GM12878 (cell line): ENCODE results near the gene ZNF502. TPM values are rescaled to one million over a fixed set of nuclear protein-coding genes. Genes with fewer than 3 reads are reported as not detected.

Source experiments
- ATAC-seq: fragments of 200-7000 bp; cut with Tn5 transposase; 3 replicates; pipeline ENCODE4 v1.9.1; 2020; ENCODE audit warnings: mild to moderate bottlenecking, moderate library complexity
- BruUV-seq: library from RNA; stranded (reverse); fragments of 400-500 nt; replicated peaks from 2 replicates; lab custom pipeline; 2021; lab: Mats Ljungman, UMichigan
- CTCF ChIA-PET: fragments of 300-600 bp; sonication (Branson Sonifier 250); formaldehyde crosslinking; extraction: SDS; loops from one replicate; lab custom pipeline; 2021; ENCODE audit warnings: inconsistent platforms; lab: Yijun Ruan, JAX
- POLR2A ChIA-PET: fragments of 350-600 bp; formaldehyde crosslinking; extraction: SDS; loops from one replicate; lab custom pipeline; 2021; ENCODE audit warnings: inconsistent platforms; lab: Charles Lee
- RAD21 ChIA-PET: fragments of 300-600 bp; sonication (Branson Sonifier 250); formaldehyde crosslinking; loops from one replicate; lab custom pipeline; 2023; ENCODE audit warnings: antibody characterized with exemption; ENCODE audit not compliant: unreplicated experiment; lab: Charles Lee
- SMC1A ChIA-PET: fragments of 300-600 bp; sonication (Branson Sonifier 250); formaldehyde crosslinking; loops from one replicate; lab custom pipeline; 2023; ENCODE audit not compliant: unreplicated experiment, uncharacterized antibody; lab: Charles Lee
- DNase-seq: peaks from one replicate; pipeline ENCODE4 v3.0.0-alpha.2; 2011; ENCODE audit warnings: low read depth, low spot score
- FAIRE-seq: peaks from 3 replicates; lab custom pipeline; 2011; peaks lifted over from hg19 to GRCh38; lab: Jason Lieb, UNC
- H2AFZ ChIP-seq: 2 replicates; pipeline ENCODE4 v1.6.0; 2011; ENCODE audit warnings: low read depth, low read length, control low read depth; ENCODE audit not compliant: control insufficient read depth
- H3K27ac ChIP-seq: 2 replicates; pipeline ENCODE4 v1.5.1; 2011; ENCODE audit warnings: control low read depth; ENCODE audit not compliant: control insufficient read depth, insufficient read depth
- H3K27me3 ChIP-seq, 2 experiments: replicated peaks in 1 of 2; 2 replicates each; pipeline versions ENCODE4 v1.6.0 to v1.6.1; 2011; ENCODE audit warnings: low read length in 1 of 2; ENCODE audit not compliant: control insufficient read depth in 2 of 2, insufficient read depth in 2 of 2
- H3K36me3 ChIP-seq, 2 experiments: 2 replicates each; pipeline ENCODE4 v1.5.1; 2011; ENCODE audit warnings: low read length in 1 of 2; ENCODE audit not compliant: control insufficient read depth in 2 of 2, insufficient read depth in 2 of 2
- H3K4me1 ChIP-seq: 2 replicates; pipeline ENCODE4 v1.6.1; 2011; ENCODE audit warnings: mild to moderate bottlenecking, low read length, moderate library complexity, mixed read lengths; ENCODE audit not compliant: control insufficient read depth, insufficient read depth
- H3K4me2 ChIP-seq: 2 replicates; pipeline ENCODE4 v1.6.0; 2011; ENCODE audit warnings: control low read depth; ENCODE audit not compliant: control insufficient read depth, insufficient read depth
- H3K4me3 ChIP-seq: fragments of 200-600 bp; sonication (generic); 2 replicates; pipeline ENCODE4 v1.5.1; 2016
- H3K79me2 ChIP-seq: 2 replicates; pipeline ENCODE4 v1.6.0; 2011; ENCODE audit warnings: low read length; ENCODE audit not compliant: control insufficient read depth, insufficient read depth
- H3K9ac ChIP-seq: 2 replicates; pipeline ENCODE4 v1.8.0; 2011; ENCODE audit warnings: low read length, control low read depth, mixed read lengths; ENCODE audit not compliant: control insufficient read depth, insufficient read depth
- H3K9me3 ChIP-seq: replicated peaks from 3 replicates; pipeline ENCODE4 v1.5.1; 2011; ENCODE audit warnings: mild to moderate bottlenecking, low read length; ENCODE audit not compliant: control insufficient read depth, insufficient read depth
- H4K20me1 ChIP-seq: 2 replicates; pipeline ENCODE4 v1.6.0; 2011; ENCODE audit not compliant: control insufficient read depth, insufficient read depth
- CHD1 ChIP-seq: IDR thresholded peaks from 2 replicates; pipeline ENCODE4 v1.6.1; 2012; ENCODE audit warnings: low read depth, low read length, improper control_type of control experiment
- CREB1 ChIP-seq: IDR thresholded peaks from 2 replicates; pipeline ENCODE4 v1.6.1; 2012; ENCODE audit warnings: low read depth, mild to moderate bottlenecking, inconsistent platforms
- EGR1 ChIP-seq, 2 experiments: IDR thresholded peaks; 1 replicate in 1 of 2; 2 replicates in 1 of 2; pipeline ENCODE4 v1.6.1; 2011 to 2012; ENCODE audit warnings: low read depth in 2 of 2, low read length in 2 of 2, borderline replicate concordance in 1 of 2, mild to moderate bottlenecking in 1 of 2, moderate library complexity in 1 of 2
- EP300 ChIP-seq, 2 experiments: fragments of 150-350 bp in 1 of 2; IDR thresholded peaks; 2 replicates each; pipeline ENCODE4 v1.6.1; 2011 to 2012; ENCODE audit warnings: low read depth in 2 of 2, low read length in 2 of 2, borderline replicate concordance in 1 of 2, improper control_type of control experiment in 1 of 2, inconsistent platforms in 1 of 2; ENCODE audit not compliant: control insufficient read depth in 1 of 2
- GABPA ChIP-seq: IDR thresholded peaks from 2 replicates; pipeline ENCODE4 v1.6.1; 2014; ENCODE audit warnings: antibody characterized with exemption, low read depth, mild to moderate bottlenecking, inconsistent platforms
- IKZF2 ChIP-seq, 2 experiments: fragments of 450-650 bp; IDR thresholded peaks; 2 replicates each; pipeline ENCODE4 v1.6.1; 2017; ENCODE audit warnings: mild to moderate bottlenecking in 2 of 2, moderate library complexity in 2 of 2
- JUNB ChIP-seq: IDR thresholded peaks from 2 replicates; pipeline ENCODE4 v1.6.1; 2016; ENCODE audit warnings: antibody characterized with exemption, mild to moderate bottlenecking
- KAT2A ChIP-seq: conservative IDR thresholded peaks from 2 replicates; pipeline ENCODE4 v1.6.1; 2011; ENCODE audit warnings: low read depth, low read length; ENCODE audit not compliant: control insufficient read depth
- MEF2A ChIP-seq: IDR thresholded peaks from 2 replicates; pipeline ENCODE4 v1.6.1; 2011; ENCODE audit warnings: low read depth, mild to moderate bottlenecking, low read length, moderate library complexity; ENCODE audit not compliant: insufficient read depth
- MXI1 ChIP-seq: fragments of 150-350 bp; IDR thresholded peaks from 2 replicates; pipeline ENCODE4 v1.6.1; 2011; ENCODE audit warnings: low read depth, mild to moderate bottlenecking, inconsistent platforms, low read length, improper control_type of control experiment
- NFXL1 ChIP-seq: fragments of 450-650 bp; IDR thresholded peaks from 2 replicates; pipeline ENCODE4 v1.6.1; 2017; ENCODE audit warnings: antibody characterized with exemption, mild to moderate bottlenecking, borderline replicate concordance
- NFYA ChIP-seq: IDR thresholded peaks from 2 replicates; pipeline ENCODE4 v1.6.1; 2011; ENCODE audit warnings: low read depth, mild to moderate bottlenecking, low read length, improper control_type of control experiment, borderline replicate concordance
- PML ChIP-seq: IDR thresholded peaks from 2 replicates; pipeline ENCODE4 v1.6.1; 2012; ENCODE audit warnings: low read length, inconsistent platforms
- RUNX3 ChIP-seq: IDR thresholded peaks from 2 replicates; pipeline ENCODE4 v1.6.1; 2012; ENCODE audit warnings: low read length, inconsistent platforms
- TBL1XR1 ChIP-seq: IDR thresholded peaks from 2 replicates; pipeline ENCODE4 v1.6.1; 2012; ENCODE audit warnings: low read depth, low read length, improper control_type of control experiment
- WRNIP1 ChIP-seq: IDR thresholded peaks from 2 replicates; pipeline ENCODE4 v1.6.1; 2011; ENCODE audit warnings: low read depth, low read length, improper control_type of control experiment, borderline replicate concordance
- ZBTB40 ChIP-seq: fragments of 450-650 bp; IDR thresholded peaks from 2 replicates; pipeline ENCODE4 v1.6.1; 2016; ENCODE audit warnings: mild to moderate bottlenecking, moderate library complexity, borderline replicate concordance
- ZNF207 ChIP-seq: fragments of 450-650 bp; IDR thresholded peaks from 2 replicates; pipeline ENCODE4 v1.6.1; 2014; ENCODE audit warnings: antibody characterized with exemption, mild to moderate bottlenecking, borderline replicate concordance
- WGBS: methylation state at CpG from one replicate; pipeline ENCODE4 v1.1.6; 2016; ENCODE audit warnings: low lambda C conversion rate; ENCODE audit not compliant: insufficient replicate concordance, insufficient coverage; ENCODE audit errors: missing lambda C conversion rate; 5-methylcytosine and 5-hydroxymethylcytosine counted together
- in situ Hi-C: fragments of 300-500 bp; cut with MboI; formaldehyde crosslinking; loops from 9 replicates; pipeline ENCODE4 v1.14.3; 2018; ENCODE audit warnings: mixed read lengths
- intact Hi-C: fragments of 100-400 bp; cut with micrococcal nuclease; formaldehyde crosslinking; loops from one replicate; pipeline ENCODE4 v1.14.2; 2022; ENCODE audit not compliant: unreplicated experiment
- polyA plus RNA-seq, 11 experiments: library from polyadenylated mRNA; depleted of rRNA in 4 of 11; unstranded in 6 of 11; stranded (reverse) in 5 of 11; fragments of >200 nt; fragmentation: Nextera tagmentation in 4 of 11; fragmentation: Illumina TruSeq in 1 of 11; extraction: Ambion mirVana in 4 of 11; extraction: Trizol in 1 of 11; gene quantifications; 1 replicate in 1 of 11; 2 replicates in 10 of 11; pipeline versions ENCODE4 v1.2.1 to v1.2.3, GENCODE V29; 2011 to 2016; ENCODE audit warnings: inconsistent platforms in 2 of 11, missing spikeins in 2 of 11, low read depth in 1 of 11
- total RNA-seq, 4 experiments: library from RNA; depleted of rRNA in 3 of 4; stranded (reverse); fragments of >200 nt in 3 of 4; fragmentation: Illumina TruSeq in 1 of 4; extraction: Trizol in 1 of 4; gene quantifications; 2 replicates each; pipeline versions ENCODE4 v1.2.1 to v1.2.3, GENCODE V29; 2013 to 2021

ZNF502 gene
- total and polyA plus RNA-seq, 10 of the 15 experiments (the other 5 are each of a cell fraction or from before 2014, with no cell fraction given), result 0.39 to 1.7 (median 1.1) TPM

- TF ChIP-seq ZBTB40 (peak; percentile 83), RUNX3 (no peak; the same call in 1 of the 2 replicates), EGR1 (IDR thresholded peaks at IDR 0.05; ENCODE audit: borderline replicate concordance in 1 of 2, low read depth in 2 of 2, low read length in 2 of 2) (peak in 1 of 2 experiments; percentile 38; a peak in 1 of 3 replicates)
Measured at GRCh38 chr3:44685128-44685800, 27.2 kb upstream of the ZNF502 start (continued).

GRCh38 chr3:44687898-44688297, 24.6 kb upstream of the ZNF502 start:
- Histone ChIP-seq H2AFZ (no peak overlapping the region), H4K20me1 (no peaks in the 10 kb centered on the region), H3K27me3 (no peaks in the 10 kb centered on the region), H3K4me3 (no peak overlapping the region), H3K79me2 (no peaks in the 10 kb centered on the region), H3K9me3 (peaks cover 12% of the 10 kb centered on the region; the same call in 2 of the 3 replicates), H3K36me3 (no peaks in the 10 kb centered on the region), H3K4me2 (no peak overlapping the region), H3K9ac (no peak overlapping the region), H3K27ac (no peak overlapping the region), H3K4me1 (no peaks in the 10 kb centered on the region)
- FAIRE-seq (no peak), DNase-seq (no peak), ATAC-seq (no peak)
- ChIA-PET SMC1A (no interaction called here), RAD21 (no interaction called here), POLR2A (no interaction called here), CTCF (no interaction called here)
- intact Hi-C loops, result loop anchor here (5.0 kb wide), 1 partner anchor 66 kb away; no protein-coding TSS in a partner anchor
- 0% methylated on average over 1 of the region's 1 CpG for WGBS
- BruUV-seq, result no TSS peak
- in situ Hi-C loops, result no loop called here
- no peak for TF ChIP-seq TBL1XR1
- no peak for TF ChIP-seq MXI1
- no peak for TF ChIP-seq GABPA
- TF ChIP-seq KAT2A, result no peak
- TF ChIP-seq NFXL1, result no peak
- no peak for TF ChIP-seq ZNF207
- TF ChIP-seq NFYA, result no peak
- no peak for TF ChIP-seq WRNIP1
- no peak for TF ChIP-seq JUNB
- no peak for TF ChIP-seq CREB1
- TF ChIP-seq CHD1, result no peak
- no peak for TF ChIP-seq PML
- no peak for TF ChIP-seq IKZF2 (IDR thresholded peaks at IDR 0.05)
- TF ChIP-seq EP300 (IDR thresholded peaks at IDR 0.05; ENCODE audit: borderline replicate concordance in 1 of 2, control insufficient read depth in 1 of 2, low read depth in 2 of 2, low read length in 2 of 2), result no peak
- TF ChIP-seq MEF2A, result no peak
